HL-60 (cell line): Measurements from ENCODE around the gene GPAT3.

Source experiments
- CTCF ChIP-seq: IDR thresholded peaks from one replicate; pipeline ENCODE4 v1.5.1; 2011; ENCODE audit warnings: low read length, control low read depth, inconsistent platforms; ENCODE audit not compliant: insufficient read depth
- SPI1 ChIP-seq: IDR thresholded peaks from 2 replicates; pipeline ENCODE4 v1.6.1; 2012; ENCODE audit warnings: low read depth, mild to moderate bottlenecking, borderline replicate concordance

- no peak for TF ChIP-seq CTCF
- TF ChIP-seq SPI1: no peak
Observed at GRCh38 chr4:83542225-83542624, 6.3 kb downstream of the GPAT3 start.
